ENCODE data around the gene PODXL2.
"Not testable (repeated sequence)": the region's sequence is repeated elsewhere in the genome, so short reads cannot be mapped to it uniquely, and the experiment has no call there.

The PODXL2 gene

DNA sequence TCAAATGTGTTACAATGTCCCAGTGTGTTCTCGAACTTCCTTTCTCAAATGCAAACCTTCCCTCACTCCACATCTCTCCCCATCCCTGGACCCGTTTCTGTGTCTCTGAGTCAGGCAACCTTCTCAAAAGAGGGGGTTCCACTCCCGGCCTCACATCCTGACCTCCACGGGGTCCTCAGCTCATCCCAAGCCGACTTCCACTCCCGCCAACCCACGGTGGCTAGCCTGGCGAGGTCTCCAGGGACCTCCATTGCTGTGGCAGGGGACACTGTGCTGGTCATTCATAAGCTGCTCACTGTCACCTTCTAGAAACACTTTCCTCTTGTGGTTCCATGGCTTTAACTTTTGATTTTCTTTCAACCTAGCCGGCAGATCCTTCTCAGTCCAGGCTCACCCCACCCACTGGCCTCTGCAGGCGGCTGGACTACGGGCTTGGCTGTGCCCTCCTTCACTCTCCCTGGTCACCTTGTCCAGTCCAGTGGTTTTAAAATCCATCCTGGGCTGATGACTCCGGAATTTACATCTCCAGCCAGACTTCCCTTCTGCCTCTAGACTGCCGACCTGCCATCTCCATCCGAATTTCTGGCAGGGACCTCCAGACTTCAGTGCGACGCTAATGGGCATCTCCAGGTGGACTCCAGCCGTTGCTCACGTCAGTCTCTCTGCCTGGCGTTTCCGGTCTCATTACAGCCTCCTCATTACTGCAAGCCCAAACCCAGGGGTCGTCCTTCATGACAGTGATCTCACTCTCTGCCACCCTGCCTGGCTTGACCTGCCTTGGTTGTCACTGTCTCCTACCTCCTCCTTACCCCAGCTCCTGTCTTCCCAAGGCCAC, 63.7 kb downstream of the PODXL2 start:
- no peak for DNase-seq

DNA sequence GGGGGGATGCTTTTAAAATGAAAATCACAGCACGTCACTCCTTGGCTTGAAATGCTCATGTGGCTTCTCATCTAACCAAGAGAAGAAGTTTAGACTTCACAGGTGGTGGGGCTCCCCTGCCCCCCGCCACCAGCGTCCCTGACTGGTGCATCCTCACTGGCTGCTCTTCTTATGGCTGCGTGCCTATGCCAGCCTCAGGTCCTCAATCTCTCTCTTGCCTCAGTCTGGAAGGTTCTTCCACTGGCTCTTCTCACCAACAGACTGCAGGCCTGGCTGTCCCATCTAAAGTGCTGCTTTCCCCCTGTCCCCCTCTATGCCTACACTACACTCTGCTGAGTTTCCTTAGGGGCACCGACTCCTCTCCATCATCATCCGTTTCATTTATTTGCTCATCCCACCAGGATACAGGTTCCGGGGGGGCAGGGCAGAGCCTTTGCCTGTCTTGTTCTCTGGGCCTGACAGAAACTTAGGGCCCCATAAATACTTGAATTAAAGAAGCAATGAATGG, 64.4 kb downstream of the PODXL2 start:
- no peak for DNase-seq

DNA sequence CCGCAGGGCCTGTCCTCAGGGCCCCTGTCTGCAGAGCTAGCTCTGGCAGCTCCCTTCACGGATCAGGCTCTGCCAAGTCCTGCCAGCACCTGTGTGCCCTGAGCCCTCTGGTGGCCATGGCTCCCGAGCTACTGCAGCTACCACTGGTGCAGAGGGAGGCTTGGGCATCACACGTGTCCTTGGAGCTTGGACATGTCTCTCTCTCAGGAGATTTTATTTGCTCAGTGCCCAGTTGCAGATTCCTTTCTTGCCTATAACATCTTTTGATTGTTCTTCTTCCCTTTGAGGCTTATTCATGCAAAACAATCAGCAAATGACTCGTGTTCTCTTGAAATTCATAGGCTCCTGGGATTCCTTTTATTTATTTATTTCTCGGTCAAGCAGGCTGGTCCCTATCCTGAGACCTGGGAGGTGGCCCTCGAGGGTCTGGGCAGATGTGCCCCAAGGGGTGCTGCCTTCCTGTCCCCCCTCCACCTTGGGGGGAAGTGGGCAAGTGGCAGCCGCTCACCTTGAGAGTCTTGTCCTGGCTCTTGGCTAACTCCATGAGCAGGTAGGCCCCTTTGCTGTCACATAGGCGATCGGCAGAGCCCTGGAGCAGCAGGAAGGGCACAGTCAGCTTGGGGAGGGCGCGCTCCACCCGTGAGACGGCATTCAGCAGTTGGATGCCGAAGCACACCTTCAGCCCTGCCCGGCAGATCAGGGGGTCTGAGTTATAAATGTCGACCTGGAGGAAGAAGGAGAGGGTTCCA, 65.7 kb downstream of the PODXL2 start:
- DNase-seq = peak; percentile 34

DNA sequence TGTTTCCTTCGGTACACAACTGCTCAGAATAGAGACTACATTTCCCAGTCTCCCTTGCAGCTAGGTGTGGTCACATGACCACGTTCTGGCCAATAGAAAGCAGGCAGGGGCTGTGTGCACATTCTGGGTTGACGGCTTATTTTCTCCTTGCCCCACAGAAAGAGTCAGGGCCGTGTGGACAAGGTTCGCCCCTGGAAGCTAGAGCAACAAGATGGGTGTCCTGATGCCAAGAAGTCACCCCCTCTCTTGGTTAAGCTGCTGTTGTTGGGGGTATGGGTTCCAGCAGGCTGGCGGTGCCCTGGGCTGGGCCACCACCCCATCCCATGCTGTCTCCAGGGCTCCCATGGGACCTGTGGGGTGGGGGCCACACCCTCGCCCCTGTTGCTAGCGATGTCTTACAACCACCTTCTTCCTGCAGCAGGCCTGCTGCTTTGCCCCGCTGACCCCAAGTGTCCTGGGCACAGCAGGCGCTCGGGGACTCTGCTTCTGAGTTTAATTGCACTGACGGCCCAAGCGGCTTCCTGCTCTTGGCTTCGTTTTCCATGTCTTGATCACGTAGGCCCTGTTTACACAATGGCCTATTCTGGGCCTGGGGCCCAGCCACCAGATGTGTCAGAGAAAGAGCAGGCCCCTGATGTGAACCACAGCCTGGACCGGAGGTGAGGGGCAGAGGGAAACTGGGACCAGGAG, 68.7 kb downstream of the PODXL2 start:
- peak; percentile 87 for DNase-seq

DNA sequence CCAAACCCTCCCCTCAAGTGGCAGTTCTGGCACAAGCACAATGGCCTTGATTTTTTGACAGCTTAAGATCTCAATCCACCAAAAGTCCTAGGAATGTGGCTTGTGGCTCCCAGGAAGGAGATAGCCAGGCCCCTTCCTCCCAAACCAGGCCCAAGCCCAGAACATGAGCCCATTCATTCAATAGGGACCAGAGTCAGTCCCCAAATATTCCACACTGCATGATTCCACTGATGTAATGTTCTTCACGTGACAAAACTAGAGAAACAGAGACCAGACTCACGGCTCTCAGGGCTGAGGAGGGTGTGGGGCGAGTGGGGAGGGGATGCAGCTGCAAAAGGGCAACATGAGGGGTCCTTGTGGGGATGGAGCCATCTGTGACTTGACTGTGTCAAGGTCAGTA, 69.3 kb downstream of the PODXL2 start:
- DNase-seq = no peak

DNA sequence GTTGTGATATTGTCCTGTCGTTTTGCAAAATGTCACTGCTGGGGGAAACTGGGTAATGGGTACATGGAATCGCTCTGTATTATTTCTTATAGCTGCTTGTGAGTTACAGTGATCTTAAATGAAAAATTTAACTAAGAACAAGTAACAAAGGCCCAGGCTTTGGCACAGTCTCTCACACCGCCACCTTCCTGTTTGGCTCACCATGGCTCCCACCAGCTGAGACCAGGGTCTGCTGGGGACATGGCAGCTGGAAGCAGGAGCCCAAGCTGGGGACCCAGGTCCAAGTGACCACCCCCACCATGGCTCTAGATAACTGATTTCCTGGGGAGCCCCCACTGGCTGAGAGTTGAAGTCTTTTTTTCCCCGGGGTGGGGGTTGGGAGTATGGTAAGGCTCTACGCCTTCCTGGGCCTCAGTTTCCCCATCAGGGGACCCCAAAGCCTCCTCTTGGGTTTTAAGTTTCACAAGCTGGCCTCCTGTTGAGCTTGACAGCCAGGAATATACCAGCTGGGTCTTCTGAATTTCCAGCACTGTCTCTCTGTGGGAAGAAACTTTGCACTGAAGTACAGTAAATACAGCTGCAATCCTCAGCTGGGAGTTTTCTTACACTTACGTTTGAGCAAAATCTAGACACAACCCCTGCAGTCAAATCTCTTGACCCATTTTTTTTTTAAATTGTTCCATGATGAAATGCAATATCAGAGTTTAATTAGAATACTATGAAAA, 69.9 kb downstream of the PODXL2 start:
- no peak for DNase-seq

DNA sequence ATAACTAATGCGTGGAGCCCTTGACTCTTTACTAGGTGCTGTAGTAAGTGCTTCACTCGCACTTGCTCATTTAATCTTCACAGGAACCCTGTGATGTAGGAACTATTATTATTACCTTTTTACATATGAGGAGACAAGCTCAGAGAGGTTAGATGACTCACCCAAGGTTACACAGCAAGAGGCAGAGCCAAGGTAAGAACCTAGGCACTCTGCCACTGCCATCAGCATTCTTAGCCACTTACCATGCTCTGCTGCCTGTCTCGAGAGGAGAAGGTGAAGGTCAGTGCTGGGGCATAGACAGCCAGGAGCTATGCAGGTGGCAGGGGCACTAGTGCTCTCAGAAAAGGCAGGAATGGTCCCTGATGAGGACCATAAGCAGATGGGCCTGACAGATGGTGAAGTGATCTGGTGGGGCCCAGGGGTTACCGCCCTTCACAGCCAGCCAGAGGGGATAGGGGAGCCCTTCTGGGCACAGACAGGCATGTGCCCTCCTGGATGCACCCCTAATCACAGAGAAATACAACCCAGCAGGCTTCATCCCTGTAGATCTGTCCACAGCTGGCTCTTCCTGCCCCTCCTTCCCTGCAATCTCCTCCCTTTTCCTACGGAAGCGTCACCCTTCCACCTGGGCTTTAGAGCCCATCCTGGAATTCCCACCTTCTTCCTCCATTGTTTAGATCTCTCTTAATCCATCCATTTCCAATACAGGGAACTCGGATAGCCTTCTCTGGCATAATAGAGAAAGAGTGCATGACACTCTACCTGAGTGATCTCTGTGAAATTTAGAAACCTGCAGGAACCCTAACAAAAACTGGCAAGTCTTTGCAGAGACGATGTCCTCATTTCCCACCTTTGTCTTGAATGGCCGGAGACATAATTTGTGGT, 70.7 kb downstream of the PODXL2 start:
- DNase-seq = no peak

DNA sequence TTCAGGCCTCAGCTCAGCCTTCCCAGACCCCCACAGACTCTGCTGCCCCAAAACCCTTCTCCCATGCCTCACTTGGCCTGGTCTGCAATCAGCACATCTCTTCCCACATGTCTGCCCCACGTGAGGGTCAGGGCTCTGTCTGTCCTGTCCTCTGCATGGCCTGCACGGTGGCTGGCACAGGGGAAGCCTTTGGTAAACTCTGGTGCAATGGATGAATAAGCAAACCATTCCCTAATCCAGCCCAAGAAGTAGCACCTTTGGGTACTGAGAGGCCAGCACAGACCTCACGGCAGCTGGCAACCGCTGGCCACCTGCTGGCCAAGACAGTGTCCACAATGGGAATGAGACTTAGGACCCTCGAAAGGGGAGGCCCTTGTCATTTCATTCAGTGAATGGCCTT, 71.4 kb downstream of the PODXL2 start:
- DNase-seq = no peak

DNA sequence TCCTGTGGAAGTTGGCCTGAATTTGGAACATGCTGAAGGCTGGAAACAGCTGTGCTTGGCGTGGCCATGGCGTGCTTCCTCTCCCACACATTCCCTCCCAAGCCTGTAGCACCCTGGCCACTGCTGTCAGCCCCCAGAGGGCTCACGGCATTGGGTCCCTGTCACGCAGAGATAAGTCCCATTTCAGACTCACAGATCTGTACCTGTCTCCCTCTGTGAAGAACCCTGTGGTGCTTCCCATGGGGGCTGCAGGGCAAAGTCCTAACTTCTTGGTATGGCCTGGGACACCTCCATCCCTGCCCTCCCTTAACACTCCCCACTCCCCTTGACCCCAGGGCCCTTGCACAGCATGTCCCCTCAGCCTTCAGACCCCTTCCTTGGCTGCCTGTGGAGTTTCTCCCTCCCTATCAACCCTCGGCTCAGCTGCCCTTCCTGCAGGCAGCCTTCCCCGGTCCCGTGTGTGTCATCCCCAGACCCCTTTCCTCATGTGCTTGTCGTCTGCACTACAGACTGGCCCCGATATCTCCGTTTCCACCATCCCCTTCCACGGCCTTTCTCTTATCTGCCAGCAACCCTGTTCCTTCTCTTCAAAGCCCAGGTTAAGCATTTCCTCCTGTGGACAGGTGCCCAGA, 72.4 kb downstream of the PODXL2 start:
- no peak for DNase-seq

DNA sequence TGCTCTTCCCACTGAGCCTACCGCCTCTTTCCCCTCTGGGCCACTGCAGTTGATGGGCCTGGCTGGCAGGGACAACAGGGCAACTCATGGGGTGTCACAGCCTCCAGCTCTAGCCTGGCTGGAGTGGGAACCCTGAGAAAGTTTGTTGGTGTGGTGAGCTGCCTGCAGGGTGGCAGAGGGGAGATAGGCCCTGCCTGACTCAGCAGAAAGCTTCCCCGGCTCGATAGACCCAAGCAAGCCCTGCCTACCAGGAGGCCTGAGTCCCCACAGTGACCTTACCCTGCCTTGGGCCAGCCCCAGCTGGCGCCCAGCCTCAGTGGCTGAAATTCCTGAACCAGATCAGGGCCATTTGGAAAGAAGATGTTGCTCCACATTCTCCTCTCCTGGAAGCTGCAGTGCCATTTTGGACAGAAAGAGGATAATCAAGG, 73.2 kb downstream of the PODXL2 start:
- DNase-seq = no peak

DNA sequence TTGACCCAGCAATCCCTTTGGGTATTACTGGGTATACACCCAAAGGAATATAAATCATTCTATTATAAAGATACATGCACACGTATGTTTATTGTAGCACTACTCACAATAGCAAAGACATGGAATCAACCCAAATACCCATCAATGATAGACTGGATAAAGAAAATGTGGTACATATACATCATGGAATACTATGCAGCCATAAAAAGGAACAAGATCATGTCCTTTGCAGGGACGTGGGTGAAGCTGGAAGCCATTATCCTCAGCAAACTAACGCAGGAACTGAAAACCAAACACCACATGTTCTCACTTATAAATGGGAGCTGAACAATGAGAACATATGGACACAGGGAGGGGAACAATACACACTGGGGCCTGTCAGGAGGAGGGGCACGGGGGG, 75.9 kb downstream of the PODXL2 start:
- not testable (repeated sequence) for DNase-seq

DNA sequence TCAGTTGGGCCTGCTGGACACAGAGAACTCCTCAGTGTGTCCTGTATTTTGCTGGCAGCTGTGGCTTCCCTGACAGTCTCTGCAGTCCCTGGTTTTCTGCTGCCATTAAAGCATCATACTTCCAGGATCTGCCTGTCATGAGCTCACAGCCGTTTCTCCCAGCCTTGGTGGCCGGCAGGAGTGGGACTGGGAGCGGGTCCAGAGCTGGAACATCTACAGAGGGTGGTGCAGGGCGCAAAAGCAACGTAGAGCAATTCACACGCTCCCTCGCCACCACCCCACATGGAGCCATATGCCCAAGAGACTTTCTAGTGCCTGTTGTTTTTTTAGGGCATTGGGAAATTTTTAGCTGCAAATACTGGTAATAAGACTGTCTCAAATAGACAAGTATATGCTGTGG, 77.3 kb downstream of the PODXL2 start:
- DNase-seq = no peak

DNA sequence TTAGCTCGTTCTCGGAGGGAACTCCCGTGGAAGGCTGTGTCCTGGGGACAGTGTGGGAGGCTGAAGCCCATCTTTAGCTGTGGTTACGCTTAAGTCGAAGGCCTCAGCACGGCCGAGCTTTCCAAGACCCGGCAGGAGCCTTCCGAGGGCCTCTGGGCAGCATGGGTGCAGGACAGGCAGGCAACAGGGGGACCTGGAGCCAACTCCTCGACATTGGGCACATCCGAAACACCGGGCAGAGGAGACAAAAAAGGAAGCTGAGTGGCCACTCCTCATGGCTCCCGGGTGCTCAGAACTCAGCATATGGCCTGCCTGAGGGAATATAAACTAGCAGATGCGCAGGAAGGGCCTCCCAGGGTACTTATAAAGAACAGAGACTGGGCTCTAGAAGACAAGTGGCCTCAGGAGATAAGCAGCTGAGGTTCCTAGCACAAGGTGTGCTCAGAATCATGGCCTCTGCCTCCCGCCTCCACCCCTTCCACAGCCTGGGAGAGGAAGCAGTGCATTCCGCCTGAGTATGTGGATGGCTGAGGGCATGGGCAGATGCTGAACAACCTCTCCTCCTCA, 77.9 kb downstream of the PODXL2 start:
- DNase-seq = no peak

DNA sequence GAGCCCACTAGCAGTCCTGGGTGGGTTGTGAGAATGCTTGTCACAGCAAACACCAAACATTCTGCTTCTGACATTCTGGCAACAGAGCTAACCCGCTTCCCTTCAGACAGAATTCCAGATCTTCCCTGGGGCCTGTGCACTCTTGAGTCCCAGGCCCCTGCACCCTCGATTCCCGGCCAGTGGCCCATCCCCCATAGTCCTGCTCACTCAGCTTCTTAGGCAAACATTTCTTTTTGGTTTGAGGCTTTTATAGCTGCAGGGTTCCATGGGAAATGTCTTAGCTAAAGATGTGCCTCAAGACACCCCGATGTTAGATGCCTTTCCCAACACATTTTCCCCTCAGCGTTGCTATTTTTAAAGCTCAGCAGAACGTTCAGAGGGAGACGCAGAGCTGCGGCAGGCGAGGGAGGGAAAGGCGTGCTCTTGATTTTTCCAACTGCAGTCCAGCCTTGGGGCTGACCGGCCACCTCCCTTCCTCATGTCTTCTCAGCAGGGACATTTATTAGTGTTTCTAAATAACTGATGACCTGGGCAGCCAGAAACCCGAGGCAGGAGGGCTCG, 78.9 kb downstream of the PODXL2 start:
- DNase-seq = no peak

DNA sequence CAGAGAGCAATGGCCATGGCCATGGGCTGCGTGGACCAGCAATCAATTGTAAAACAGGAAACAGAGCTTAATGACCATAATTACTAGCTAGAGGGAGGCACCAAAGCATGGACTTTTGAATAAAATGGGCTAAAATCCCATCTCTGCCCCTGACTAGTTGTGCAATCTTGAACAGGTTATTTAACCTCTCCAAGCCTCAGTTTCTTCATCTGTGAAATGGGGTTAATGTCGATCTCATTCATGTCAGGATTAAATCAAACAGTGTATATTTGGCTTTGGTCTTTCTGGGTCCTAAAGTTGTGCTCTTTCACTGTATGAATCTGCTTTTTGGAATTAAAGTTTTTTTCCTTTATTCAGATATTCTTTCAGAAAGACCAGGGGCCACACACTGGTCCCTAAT, 79.9 kb downstream of the PODXL2 start:
- no peak for DNase-seq

DNA sequence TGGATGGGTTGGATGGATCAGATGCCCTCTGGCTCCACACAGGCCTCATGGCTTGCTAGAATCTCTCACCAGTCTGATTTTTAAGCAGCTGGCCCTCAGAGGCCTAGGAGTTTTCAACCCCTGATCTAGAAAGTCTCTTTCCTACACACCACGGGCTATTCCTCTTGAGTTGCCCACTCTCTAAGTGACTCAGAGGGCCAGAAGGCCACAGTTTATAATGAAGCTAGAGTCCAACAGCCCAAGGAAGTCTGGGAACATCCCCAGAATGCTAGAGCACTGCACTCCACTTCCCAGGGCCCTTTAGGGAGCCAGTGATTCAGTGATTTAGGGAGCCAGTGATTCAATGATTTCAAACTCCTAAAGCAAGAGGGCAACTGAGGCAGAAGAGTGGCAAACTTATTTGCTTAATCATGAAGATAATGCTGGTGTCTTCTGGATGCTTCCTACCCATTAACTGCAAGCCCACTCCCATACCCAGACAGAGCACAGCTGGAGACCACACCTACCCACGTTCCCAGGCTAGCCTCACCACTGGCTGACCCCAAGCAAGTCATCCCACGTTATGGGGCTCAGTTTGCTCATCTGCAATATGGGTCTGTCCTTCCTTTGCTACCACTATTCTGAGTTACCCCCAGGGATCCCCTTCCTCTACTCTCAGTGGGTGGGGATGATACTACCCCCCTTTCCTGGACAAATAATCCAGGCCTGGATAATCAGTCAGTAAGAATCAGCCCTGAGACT, 80.5 kb downstream of the PODXL2 start:
- no peak for DNase-seq

DNA sequence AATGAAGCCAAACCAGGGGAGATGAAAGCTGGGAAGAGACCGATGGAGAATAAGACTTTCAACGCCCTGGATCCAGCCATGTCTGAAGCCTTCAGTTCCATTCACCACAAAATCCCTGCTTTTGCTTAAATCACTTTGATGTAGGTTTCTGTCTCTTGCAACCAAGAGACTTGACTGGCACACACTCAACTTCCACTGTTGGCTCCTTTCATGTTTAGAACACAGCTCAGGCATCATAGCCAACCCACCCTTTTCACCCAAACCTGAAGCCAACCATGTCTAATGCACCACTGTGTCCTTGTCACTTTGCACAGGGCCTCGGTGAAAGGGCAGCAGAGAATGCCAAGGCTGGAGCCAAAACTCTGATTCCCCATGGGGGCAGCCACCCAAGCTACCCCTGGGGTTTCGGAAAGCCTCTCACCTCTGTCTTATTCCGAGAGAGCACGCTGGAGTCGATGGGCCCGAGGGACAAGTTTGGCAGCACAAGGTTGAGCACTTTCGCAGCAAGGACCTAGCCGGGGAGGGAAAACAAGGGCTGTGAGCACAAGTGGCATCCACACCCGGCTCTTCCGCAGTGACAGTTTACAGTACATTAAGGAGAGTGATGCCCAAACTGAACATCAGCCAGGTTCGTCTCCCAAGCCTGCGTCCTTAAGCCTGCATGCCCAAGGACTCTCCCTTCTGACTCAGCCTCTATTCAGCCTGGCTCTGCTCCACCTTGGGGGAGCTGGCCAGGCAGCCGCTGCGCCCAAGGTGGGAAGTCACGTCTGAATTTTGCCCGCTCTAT, 81.4 kb downstream of the PODXL2 start:
- no peak for DNase-seq

DNA sequence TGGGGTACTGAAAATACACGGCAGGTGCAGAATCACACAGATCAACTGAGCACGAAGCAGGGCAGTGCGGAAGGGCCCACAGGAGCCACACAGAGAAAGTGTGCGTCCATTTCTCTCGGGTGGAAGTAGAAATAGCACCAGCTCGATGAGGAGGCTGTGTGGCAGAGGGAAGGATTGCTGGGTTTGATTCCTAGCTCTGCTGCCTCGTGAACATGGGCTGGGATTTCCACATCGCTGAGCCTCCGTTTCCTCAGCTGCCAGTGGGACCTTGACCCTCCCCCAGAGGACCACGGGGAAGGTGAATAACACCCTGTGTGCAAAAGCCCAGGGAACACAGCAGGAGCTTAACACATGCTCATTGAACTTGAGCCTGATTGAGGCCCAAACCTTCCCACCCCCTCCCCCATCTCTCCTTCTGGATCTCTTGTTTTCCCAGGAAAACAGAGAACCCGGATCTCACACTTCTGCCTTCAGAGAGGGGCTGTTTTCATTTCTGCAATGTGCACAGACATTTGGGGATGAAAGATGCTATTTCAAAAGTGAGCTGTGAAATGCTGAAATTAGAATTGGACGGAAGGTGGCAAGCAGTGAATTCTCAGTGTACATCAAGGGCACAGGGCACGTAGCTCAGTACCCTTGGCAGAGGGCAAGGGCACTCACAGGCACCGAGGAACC, 82.2 kb downstream of the PODXL2 start:
- no peak for DNase-seq
